B cell (primary cell): ENCODE results near the gene RERE. TPM values are rescaled to one million over a fixed set of nuclear protein-coding genes. Genes with fewer than 3 reads are reported as not detected.
A peak's percentile ranks its signal among the peaks of the same experiment; 100 is the strongest.

Experiments used
- ATAC-seq: fragments of 200-7000 bp; cut with Tn5 transposase; one replicate; pipeline ENCODE4 v1.10.0; 2021; ENCODE audit warnings: low read depth, mild to moderate bottlenecking, moderate number of reproducible peaks, moderate library complexity
- CTCF ChIA-PET: fragments of 350-600 bp; sonication (Branson Sonifier 250); formaldehyde crosslinking; loops from one replicate; lab custom pipeline; 2021; ENCODE audit warnings: antibody characterized with exemption, inconsistent platforms; lab: Charles Lee
- POLR2A ChIA-PET: fragments of 350-600 bp; sonication (Branson Sonifier 250); formaldehyde crosslinking; loops from one replicate; lab custom pipeline; 2021; ENCODE audit warnings: antibody characterized with exemption; lab: Charles Lee
- DNase-seq: peaks from one replicate; pipeline ENCODE4 v3.0.0; 2013
- H2AFZ ChIP-seq: 2 replicates; pipeline ENCODE4 v1.6.1; 2012; ENCODE audit warnings: mild to moderate bottlenecking, low read depth, low read length; ENCODE audit not compliant: insufficient read depth, poor library complexity, severe bottlenecking
- H3K27ac ChIP-seq, 2 donors: 1 replicate in 1 of 2; 2 replicates in 1 of 2; pipeline ENCODE4 v1.5.1; 2012 to 2013; ENCODE audit warnings: low read length in 2 of 2, mild to moderate bottlenecking in 2 of 2, moderate library complexity in 1 of 2
- H3K27me3 ChIP-seq, 4 experiments: fragments of 200-600 bp in 1 of 4; sonication (generic) in 1 of 4; replicated peaks in 1 of 4; 1 replicate in 2 of 4; 2 replicates in 2 of 4; pipeline versions ENCODE4 v1.6.1 to v1.7.0; 2013 to 2016; ENCODE audit warnings: low read length in 3 of 4, mild to moderate bottlenecking in 2 of 4, mixed read lengths in 1 of 4, moderate library complexity in 1 of 4; ENCODE audit not compliant: insufficient read depth in 4 of 4, control insufficient read depth in 3 of 4; ENCODE audit errors: control extremely low read depth in 1 of 4
- H3K36me3 ChIP-seq, 2 experiments: replicated peaks in 1 of 2; 1 replicate in 1 of 2; 2 replicates in 1 of 2; pipeline versions ENCODE4 v1.6.1 to v1.7.1; 2013; ENCODE audit warnings: low read length in 1 of 2; ENCODE audit not compliant: insufficient read depth in 2 of 2, control insufficient read depth in 1 of 2; ENCODE audit errors: control extremely low read depth in 1 of 2, extremely low read depth in 1 of 2
- H3K4me1 ChIP-seq, 2 donors: fragments of 200-600 bp in 1 of 2; sonication (generic) in 1 of 2; 1 replicate in 1 of 2; 2 replicates in 1 of 2; pipeline versions ENCODE4 v1.5.1 to v1.6.1; 2013 to 2017; ENCODE audit warnings: low read length in 2 of 2; ENCODE audit not compliant: control insufficient read depth in 2 of 2, insufficient read depth in 2 of 2
- H3K4me2 ChIP-seq: replicated peaks from 2 replicates; pipeline ENCODE3; 2012; ENCODE audit warnings: mild to moderate bottlenecking, low read depth, low read length; ENCODE audit not compliant: poor library complexity, severe bottlenecking
- H3K4me3 ChIP-seq, 5 experiments: fragments of 200-600 bp in 1 of 5; sonication (generic) in 1 of 5; 1 replicate in 3 of 5; 2 replicates in 2 of 5; pipeline versions ENCODE4 v1.5.1 to v1.7.0; 2011 to 2016; ENCODE audit warnings: low read length in 4 of 5, mild to moderate bottlenecking in 4 of 5, low read depth in 2 of 5, control low read depth in 1 of 5, moderate library complexity in 1 of 5; ENCODE audit not compliant: insufficient read depth in 1 of 5; ENCODE audit errors: control extremely low read depth in 1 of 5, extremely low read depth in 1 of 5
- H3K79me2 ChIP-seq: fragments of 200-600 bp; sonication (generic); one replicate; pipeline ENCODE4 v1.6.0; 2016; ENCODE audit warnings: low read length; ENCODE audit not compliant: control insufficient read depth, insufficient read depth
- H3K9ac ChIP-seq: fragments of 200-600 bp; sonication (generic); 2 replicates; pipeline ENCODE4 v1.6.1; 2017; ENCODE audit warnings: mild to moderate bottlenecking, low read length, moderate library complexity
- H3K9me3 ChIP-seq, 3 donors: one replicate each; pipeline versions ENCODE4 v1.6.1 to v1.7.1; 2013; ENCODE audit warnings: low read length in 2 of 3; ENCODE audit not compliant: control insufficient read depth in 2 of 3, insufficient read depth in 1 of 3; ENCODE audit errors: control extremely low read depth in 1 of 3
- H4K20me1 ChIP-seq: 2 replicates; pipeline ENCODE4 v1.6.0; 2012; ENCODE audit warnings: mild to moderate bottlenecking, low read length; ENCODE audit not compliant: insufficient read depth, control insufficient read depth, poor library complexity, severe bottlenecking
- H3K27ac Mint-ChIP-seq: one replicate; pipeline ENCODE4 v1.8.0; 2021; ENCODE audit warnings: mixed read lengths
- H3K27me3 Mint-ChIP-seq: one replicate; pipeline ENCODE4 v1.8.0; 2021; ENCODE audit warnings: mixed read lengths
- H3K4me1 Mint-ChIP-seq: one replicate; pipeline ENCODE4 v1.8.0; 2021; ENCODE audit warnings: mixed read lengths
- H3K4me3 Mint-ChIP-seq: one replicate; pipeline ENCODE4 v1.8.0; 2021; ENCODE audit warnings: mixed read lengths
- H3K9me3 Mint-ChIP-seq: one replicate; pipeline ENCODE4 v1.8.0; 2022; ENCODE audit warnings: mixed read lengths; ENCODE audit not compliant: insufficient read depth
- EZH2 ChIP-seq: IDR thresholded peaks from 2 replicates; pipeline ENCODE4 v1.6.1; 2012; ENCODE audit warnings: borderline replicate concordance, low read depth, mild to moderate bottlenecking, moderate library complexity, low read length; ENCODE audit not compliant: insufficient read depth, poor library complexity, severe bottlenecking
- WGBS: methylation state at CpG from one replicate; pipeline ENCODE4 v1.1.5; 2013; ENCODE audit warnings: missing lambda C conversion rate; ENCODE audit not compliant: insufficient coverage; 5-methylcytosine and 5-hydroxymethylcytosine counted together
- intact Hi-C: fragments of 100-400 bp; cut with micrococcal nuclease; formaldehyde crosslinking; loops from one replicate; pipeline ENCODE4 v1.10.0; 2022
- polyA plus RNA-seq: library from polyadenylated mRNA; depleted of rRNA; stranded (reverse); fragments of >200 nt; gene quantifications from 2 replicates; pipeline ENCODE4 v1.2.3, GENCODE V29; 2012
- total RNA-seq, 2 donors: library from RNA; stranded (reverse); fragments of 120-200 nt in 1 of 2; gene quantifications; 1 replicate in 1 of 2; 2 replicates in 1 of 2; pipeline versions ENCODE4 v1.2.3 to v1.2.4, GENCODE V29; 2013 to 2022
- TF ChIP-seq, protein P1 (sequence below): fragments of 200-600 bp; IDR thresholded peaks from one replicate; pipeline ENCODE4 v1.8.0; 2022; ENCODE audit warnings: antibody characterized with exemption, mild to moderate bottlenecking

RERE gene
- total and polyA plus RNA-seq, 2 donors (not counting 1 experiment from before 2014, with no cell fraction given), result 27.3 to 132 TPM

DNA sequence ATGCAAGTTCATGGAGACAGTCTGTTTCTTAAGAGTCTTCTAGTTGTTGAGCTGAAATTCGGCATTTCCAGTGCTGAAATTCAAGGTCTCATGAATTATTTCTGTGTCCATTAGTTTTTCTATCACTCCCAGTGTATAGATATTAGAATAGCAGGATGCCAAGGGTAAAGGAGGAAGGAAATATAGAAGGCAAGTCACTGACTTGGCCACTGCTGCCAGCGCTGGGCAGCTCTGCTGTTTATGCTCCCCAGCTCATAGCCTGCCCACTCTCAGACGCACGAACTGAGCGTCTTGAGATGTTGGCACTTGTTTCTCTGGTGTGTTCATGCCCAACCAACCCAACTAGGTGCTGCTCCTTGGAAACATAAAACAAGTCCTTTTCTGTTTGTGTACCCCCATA is 389.5 kb downstream of the RERE start:
- H3K9me3 Mint-ChIP-seq, result no peaks in the 10 kb centered on the region
- H3K27ac Mint-ChIP-seq, result peak overlapping the region; percentile 93
- Histone ChIP-seq H4K20me1 (no peaks in the 10 kb centered on the region), H3K27me3 (no peaks in the 10 kb centered on the region), H3K27ac (peak overlapping the region; percentile 71 to 78), H3K4me1 (peaks cover 69 to 83% of the 10 kb centered on the region in 2 donors), H3K9me3 (no peaks in the 10 kb centered on the region), H3K4me2 (peak overlapping the region; percentile 61), H2AFZ (peak overlapping the region; percentile 2), H3K36me3 (no peaks in the 10 kb centered on the region), H3K4me3 (peak overlapping the region in 4 of 5 experiments; percentile 30 to 55 (median 34)), H3K9ac (peak overlapping the region; percentile 9), H3K79me2 (peaks cover 53% of the 10 kb centered on the region)
- 6% methylated on average over 4 of the region's 5 CpGs for WGBS
- DNase-seq (no peak), ATAC-seq (no peak)
- ChIA-PET CTCF (interaction anchor here (0.6 to 3.7 kb wide), 10 partner anchors 8 to 284 kb away, joined by 3 to 26 read pairs (median 4); no protein-coding TSS in a partner anchor), POLR2A (interaction anchor here (0.6 to 0.8 kb wide), 8 partner anchors 11 to 993 kb away, joined by 3 to 5 read pairs (median 3); partner anchors contain the start of gene ENO1)
- H3K4me3 Mint-ChIP-seq, result peak overlapping the region; percentile 79
- H3K4me1 Mint-ChIP-seq, result peaks cover 80% of the 10 kb centered on the region
- intact Hi-C loops, result loop anchor here (1.0 to 2.0 kb wide), 4 partner anchors 11 to 389 kb away; partner anchors contain the start of gene RERE
- no peak for TF ChIP-seq EZH2
- TF ChIP-seq, protein P1, sequence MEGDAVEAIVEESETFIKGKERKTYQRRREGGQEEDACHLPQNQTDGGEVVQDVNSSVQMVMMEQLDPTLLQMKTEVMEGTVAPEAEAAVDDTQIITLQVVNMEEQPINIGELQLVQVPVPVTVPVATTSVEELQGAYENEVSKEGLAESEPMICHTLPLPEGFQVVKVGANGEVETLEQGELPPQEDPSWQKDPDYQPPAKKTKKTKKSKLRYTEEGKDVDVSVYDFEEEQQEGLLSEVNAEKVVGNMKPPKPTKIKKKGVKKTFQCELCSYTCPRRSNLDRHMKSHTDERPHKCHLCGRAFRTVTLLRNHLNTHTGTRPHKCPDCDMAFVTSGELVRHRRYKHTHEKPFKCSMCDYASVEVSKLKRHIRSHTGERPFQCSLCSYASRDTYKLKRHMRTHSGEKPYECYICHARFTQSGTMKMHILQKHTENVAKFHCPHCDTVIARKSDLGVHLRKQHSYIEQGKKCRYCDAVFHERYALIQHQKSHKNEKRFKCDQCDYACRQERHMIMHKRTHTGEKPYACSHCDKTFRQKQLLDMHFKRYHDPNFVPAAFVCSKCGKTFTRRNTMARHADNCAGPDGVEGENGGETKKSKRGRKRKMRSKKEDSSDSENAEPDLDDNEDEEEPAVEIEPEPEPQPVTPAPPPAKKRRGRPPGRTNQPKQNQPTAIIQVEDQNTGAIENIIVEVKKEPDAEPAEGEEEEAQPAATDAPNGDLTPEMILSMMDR, result no peak
- no peaks in the 10 kb centered on the region for H3K27me3 Mint-ChIP-seq

DNA sequence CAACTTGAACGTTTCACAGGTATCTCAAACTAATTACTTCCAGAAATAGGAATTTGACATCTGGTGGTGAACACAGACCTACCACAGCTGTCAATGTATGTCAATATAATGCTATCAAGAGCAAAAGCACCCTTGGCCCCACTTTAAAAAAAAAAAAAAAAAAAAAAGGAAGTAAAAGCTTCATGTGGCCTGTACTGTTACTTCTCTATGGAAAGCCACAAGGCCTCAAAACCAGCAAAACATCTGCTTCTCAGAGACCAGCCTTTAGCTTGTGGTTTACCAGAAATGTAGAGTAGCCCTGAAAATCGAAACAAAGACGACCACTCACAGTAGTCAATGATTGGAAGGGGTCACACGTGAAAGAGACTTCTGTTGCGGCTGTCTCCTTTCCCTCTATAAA is 389.9 kb downstream of the RERE start:
- H3K36me3 ChIP-seq, result no peaks in the 10 kb centered on the region
- WGBS, result 0% methylated on average over 1 of the region's 5 CpGs
- no peaks in the 10 kb centered on the region for H4K20me1 ChIP-seq
- peak overlapping the region; percentile 93 for H3K27ac Mint-ChIP-seq
- intact Hi-C loops, result loop anchor here (1.0 to 2.0 kb wide), 4 partner anchors 12 to 390 kb away; partner anchors contain the start of gene RERE
- DNase-seq (peak; percentile 91), ATAC-seq (peak; percentile 72)
- H3K4me3 ChIP-seq, result peak overlapping the region in 3 of 5 experiments; percentile 30 to 55 (median 33)
- peak overlapping the region; percentile 61 for H3K4me2 ChIP-seq
- peaks cover 70 to 83% of the 10 kb centered on the region in 2 donors for H3K4me1 ChIP-seq
- no peaks in the 10 kb centered on the region for H3K27me3 Mint-ChIP-seq
- ChIA-PET POLR2A (interaction anchor here (0.6 to 0.8 kb wide), 9 partner anchors 10 to 994 kb away, joined by 3 to 9 read pairs (median 3); partner anchors contain the start of gene ENO1), CTCF (interaction anchor here (0.6 to 3.1 kb wide), 11 partner anchors 8 to 285 kb away, joined by 3 to 24 read pairs (median 4); no protein-coding TSS in a partner anchor)
- TF ChIP-seq, protein P1, result no peak
- no peak for TF ChIP-seq EZH2
- peaks cover 53% of the 10 kb centered on the region for H3K79me2 ChIP-seq
- peak overlapping the region; percentile 79 for H3K4me3 Mint-ChIP-seq
- H3K4me1 Mint-ChIP-seq, result peaks cover 78% of the 10 kb centered on the region
- H3K27ac ChIP-seq, result peak overlapping the region; percentile 71 to 78
- no peaks in the 10 kb centered on the region for H3K27me3 ChIP-seq
- no peaks in the 10 kb centered on the region for H3K9me3 ChIP-seq
- H2AFZ ChIP-seq, result no peak overlapping the region
- H3K9me3 Mint-ChIP-seq, result no peaks in the 10 kb centered on the region
- peak overlapping the region; percentile 46 for H3K9ac ChIP-seq
